ENCODE results near the gene BICD1. TPM values are rescaled to one million over a fixed set of nuclear protein-coding genes. Genes with fewer than 3 reads are reported as not detected.

BICD1 gene
- total and polyA plus RNA-seq, 4 donors: 0.46 to 3.4 (median 1.1) TPM

DNA sequence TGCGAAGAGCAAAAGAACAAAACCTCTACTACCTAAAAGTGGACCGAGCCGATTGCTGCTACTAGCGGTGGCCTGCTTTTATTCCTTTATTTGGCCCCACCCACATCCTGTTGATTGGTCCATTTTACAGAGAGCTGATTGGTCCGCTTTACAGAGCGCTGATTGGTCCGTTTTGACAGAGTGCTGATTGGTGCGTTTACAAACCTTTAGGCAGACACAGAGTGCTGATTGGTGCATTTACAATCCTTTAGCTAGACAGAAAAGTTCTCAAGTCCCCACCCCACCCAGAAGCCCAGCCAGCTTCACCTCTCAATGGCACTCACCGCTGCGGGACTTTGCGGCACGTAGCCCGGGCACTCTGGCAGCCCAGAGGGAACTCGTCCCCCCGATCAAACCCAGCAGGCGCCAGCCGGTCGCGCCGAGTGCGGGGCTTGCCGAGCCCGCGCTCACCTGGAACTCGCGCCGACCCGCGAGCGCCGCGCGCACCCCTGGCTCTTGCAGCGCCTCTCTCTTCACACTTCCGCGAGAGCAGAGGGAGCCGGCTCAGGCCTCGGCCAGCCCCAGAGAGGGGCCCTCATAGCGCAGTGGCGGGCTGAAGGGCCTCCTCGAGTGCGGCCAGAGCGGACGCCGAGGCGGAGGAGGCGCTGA, 284.0 kb downstream of the BICD1 start:
- peak; percentile 29 for TF ChIP-seq SP1 (IDR thresholded peaks at IDR 0.05)
- no peak for TF ChIP-seq JUND (IDR thresholded peaks at IDR 0.05)
- peaks cover 0 to 6% (median 0%) of the 10 kb centered on the region in 4 donors for H3K9me3 ChIP-seq (ENCODE audit: control insufficient read depth in 4 of 4, low read length in 3 of 4)
- DNase-seq (ENCODE audit: low spot score): peak; percentile 42
- no peaks in the 10 kb centered on the region for H3K4me1 ChIP-seq (ENCODE audit: control insufficient read depth in 4 of 4, insufficient read depth in 4 of 4, low read length in 3 of 4)
- WGBS: 34% methylated on average over 47 of the region's 47 CpGs
- no peaks in the 10 kb centered on the region for H3K27me3 ChIP-seq (ENCODE audit: control insufficient read depth in 4 of 4, insufficient read depth in 4 of 4, low read length in 3 of 4)
- peak overlapping the region in 2 of 3 donors; percentile 46 to 53 for H3K4me3 ChIP-seq (ENCODE audit: low read depth in 1 of 3, low read length in 3 of 3)
- no peaks in the 10 kb centered on the region for H3K36me3 ChIP-seq (ENCODE audit: control insufficient read depth in 4 of 4, insufficient read depth in 3 of 4, low read depth in 1 of 4, low read length in 3 of 4)
- no peak overlapping the region for H3K27ac ChIP-seq (ENCODE audit: low read depth in 1 of 2, low read length in 2 of 2)
- H3K9ac ChIP-seq (ENCODE audit: low read depth in 1 of 2, low read length in 2 of 2): no peak overlapping the region

DNA sequence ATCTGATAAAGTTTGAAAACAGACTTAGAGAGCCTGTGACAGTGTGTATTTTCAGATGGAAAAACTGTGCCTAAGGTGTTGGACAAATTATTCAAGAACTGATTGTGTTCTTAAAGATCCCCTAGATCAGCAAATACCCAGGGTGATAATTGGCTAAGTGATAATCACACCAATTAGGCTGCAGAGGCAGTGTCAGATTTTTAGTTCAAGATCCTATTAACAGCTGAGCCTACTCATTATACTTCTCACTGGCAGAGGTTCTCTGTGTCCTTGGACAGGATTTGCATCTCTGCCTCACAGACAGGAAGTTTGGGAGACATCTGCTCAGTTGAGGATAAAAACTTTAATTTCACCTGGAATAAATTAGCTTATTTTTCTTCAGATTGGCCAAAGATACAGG, 288.4 kb downstream of the BICD1 start:
- Histone ChIP-seq H3K4me3 (ENCODE audit: low read depth in 1 of 3, low read length in 3 of 3) (no peak overlapping the region), H3K9ac (ENCODE audit: low read depth in 1 of 2, low read length in 2 of 2) (no peak overlapping the region), H3K4me1 (ENCODE audit: control insufficient read depth in 4 of 4, insufficient read depth in 4 of 4, low read length in 3 of 4) (peaks cover 0 to 12% (median 5%) of the 10 kb centered on the region in 4 donors), H3K27ac (ENCODE audit: low read depth in 1 of 2, low read length in 2 of 2) (no peak overlapping the region), H3K9me3 (ENCODE audit: control insufficient read depth in 4 of 4, low read length in 3 of 4) (peaks cover 0 to 6% (median 0%) of the 10 kb centered on the region in 4 donors), H3K36me3 (ENCODE audit: control insufficient read depth in 4 of 4, insufficient read depth in 3 of 4, low read depth in 1 of 4, low read length in 3 of 4) (no peaks in the 10 kb centered on the region), H3K27me3 (ENCODE audit: control insufficient read depth in 4 of 4, insufficient read depth in 4 of 4, low read length in 3 of 4) (no peaks in the 10 kb centered on the region)
- TF ChIP-seq FOXA1 (IDR thresholded peaks at IDR 0.05): no peak
- no peak for TF ChIP-seq EGR1 (IDR thresholded peaks at IDR 0.05; ENCODE audit: low read depth in 2 of 2)
- no peak for TF ChIP-seq YY1 (IDR thresholded peaks at IDR 0.05)
- no peak for DNase-seq (ENCODE audit: low spot score)

DNA sequence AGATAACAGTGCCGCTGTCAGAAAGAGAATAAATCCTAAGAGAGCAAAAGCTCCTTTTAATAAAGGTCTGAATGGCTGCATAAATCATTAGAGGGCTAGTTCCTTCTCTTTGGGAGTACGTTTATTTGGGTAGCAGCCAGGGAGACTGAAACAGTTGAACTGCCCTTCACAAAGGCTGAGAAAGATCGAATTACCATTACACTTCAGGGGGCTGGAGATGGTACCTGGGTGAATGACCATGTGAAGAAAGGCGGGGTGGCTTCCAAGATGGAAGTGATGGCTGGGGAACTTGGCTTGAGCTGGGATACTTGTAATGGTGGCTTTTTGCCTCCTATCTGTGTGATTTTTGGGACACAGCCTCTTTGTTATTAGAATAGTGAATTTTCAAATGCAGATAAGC, 291.0 kb downstream of the BICD1 start:
- H3K4me3 ChIP-seq (ENCODE audit: low read depth in 1 of 3, low read length in 3 of 3): no peak overlapping the region
- H3K4me1 ChIP-seq (ENCODE audit: control insufficient read depth in 4 of 4, insufficient read depth in 4 of 4, low read length in 3 of 4): peaks cover 2 to 26% (median 11%) of the 10 kb centered on the region in 4 donors
- TF ChIP-seq SP1 (IDR thresholded peaks at IDR 0.05) (no peak), HNF4G (IDR thresholded peaks at IDR 0.05) (no peak), JUND (IDR thresholded peaks at IDR 0.05) (no peak), FOXA2 (IDR thresholded peaks at IDR 0.05) (no peak), HNF4A (conservative IDR thresholded peaks at IDR 0.05) (no peak), TAF1 (conservative IDR thresholded peaks at IDR 0.05) (no peak), NR2F2 (IDR thresholded peaks at IDR 0.05) (no peak), RXRA (IDR thresholded peaks at IDR 0.05) (no peak), YY1 (IDR thresholded peaks at IDR 0.05) (no peak), RAD21 (IDR thresholded peaks at IDR 0.05) (no peak), FOXA1 (IDR thresholded peaks at IDR 0.05) (no peak)
- TF ChIP-seq, protein P1, sequence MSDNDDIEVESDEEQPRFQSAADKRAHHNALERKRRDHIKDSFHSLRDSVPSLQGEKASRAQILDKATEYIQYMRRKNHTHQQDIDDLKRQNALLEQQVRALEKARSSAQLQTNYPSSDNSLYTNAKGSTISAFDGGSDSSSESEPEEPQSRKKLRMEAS (IDR thresholded peaks at IDR 0.05): no peak
- TF ChIP-seq, protein P2, sequence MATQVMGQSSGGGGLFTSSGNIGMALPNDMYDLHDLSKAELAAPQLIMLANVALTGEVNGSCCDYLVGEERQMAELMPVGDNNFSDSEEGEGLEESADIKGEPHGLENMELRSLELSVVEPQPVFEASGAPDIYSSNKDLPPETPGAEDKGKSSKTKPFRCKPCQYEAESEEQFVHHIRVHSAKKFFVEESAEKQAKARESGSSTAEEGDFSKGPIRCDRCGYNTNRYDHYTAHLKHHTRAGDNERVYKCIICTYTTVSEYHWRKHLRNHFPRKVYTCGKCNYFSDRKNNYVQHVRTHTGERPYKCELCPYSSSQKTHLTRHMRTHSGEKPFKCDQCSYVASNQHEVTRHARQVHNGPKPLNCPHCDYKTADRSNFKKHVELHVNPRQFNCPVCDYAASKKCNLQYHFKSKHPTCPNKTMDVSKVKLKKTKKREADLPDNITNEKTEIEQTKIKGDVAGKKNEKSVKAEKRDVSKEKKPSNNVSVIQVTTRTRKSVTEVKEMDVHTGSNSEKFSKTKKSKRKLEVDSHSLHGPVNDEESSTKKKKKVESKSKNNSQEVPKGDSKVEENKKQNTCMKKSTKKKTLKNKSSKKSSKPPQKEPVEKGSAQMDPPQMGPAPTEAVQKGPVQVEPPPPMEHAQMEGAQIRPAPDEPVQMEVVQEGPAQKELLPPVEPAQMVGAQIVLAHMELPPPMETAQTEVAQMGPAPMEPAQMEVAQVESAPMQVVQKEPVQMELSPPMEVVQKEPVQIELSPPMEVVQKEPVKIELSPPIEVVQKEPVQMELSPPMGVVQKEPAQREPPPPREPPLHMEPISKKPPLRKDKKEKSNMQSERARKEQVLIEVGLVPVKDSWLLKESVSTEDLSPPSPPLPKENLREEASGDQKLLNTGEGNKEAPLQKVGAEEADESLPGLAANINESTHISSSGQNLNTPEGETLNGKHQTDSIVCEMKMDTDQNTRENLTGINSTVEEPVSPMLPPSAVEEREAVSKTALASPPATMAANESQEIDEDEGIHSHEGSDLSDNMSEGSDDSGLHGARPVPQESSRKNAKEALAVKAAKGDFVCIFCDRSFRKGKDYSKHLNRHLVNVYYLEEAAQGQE (IDR thresholded peaks at IDR 0.05): no peak
- TF ChIP-seq, protein P3, sequence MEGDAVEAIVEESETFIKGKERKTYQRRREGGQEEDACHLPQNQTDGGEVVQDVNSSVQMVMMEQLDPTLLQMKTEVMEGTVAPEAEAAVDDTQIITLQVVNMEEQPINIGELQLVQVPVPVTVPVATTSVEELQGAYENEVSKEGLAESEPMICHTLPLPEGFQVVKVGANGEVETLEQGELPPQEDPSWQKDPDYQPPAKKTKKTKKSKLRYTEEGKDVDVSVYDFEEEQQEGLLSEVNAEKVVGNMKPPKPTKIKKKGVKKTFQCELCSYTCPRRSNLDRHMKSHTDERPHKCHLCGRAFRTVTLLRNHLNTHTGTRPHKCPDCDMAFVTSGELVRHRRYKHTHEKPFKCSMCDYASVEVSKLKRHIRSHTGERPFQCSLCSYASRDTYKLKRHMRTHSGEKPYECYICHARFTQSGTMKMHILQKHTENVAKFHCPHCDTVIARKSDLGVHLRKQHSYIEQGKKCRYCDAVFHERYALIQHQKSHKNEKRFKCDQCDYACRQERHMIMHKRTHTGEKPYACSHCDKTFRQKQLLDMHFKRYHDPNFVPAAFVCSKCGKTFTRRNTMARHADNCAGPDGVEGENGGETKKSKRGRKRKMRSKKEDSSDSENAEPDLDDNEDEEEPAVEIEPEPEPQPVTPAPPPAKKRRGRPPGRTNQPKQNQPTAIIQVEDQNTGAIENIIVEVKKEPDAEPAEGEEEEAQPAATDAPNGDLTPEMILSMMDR (IDR thresholded peaks at IDR 0.05; ENCODE audit: low read depth, low read length, missing input control): no peak
- no peak overlapping the region for H3K9ac ChIP-seq (ENCODE audit: low read depth in 1 of 2, low read length in 2 of 2)
- DNase-seq (ENCODE audit: low spot score): no peak
- WGBS: 73% methylated on average over 4 of the region's 4 CpGs
- H3K9me3 ChIP-seq (ENCODE audit: control insufficient read depth in 4 of 4, low read length in 3 of 4): no peaks in the 10 kb centered on the region
- H3K27ac ChIP-seq (ENCODE audit: low read depth in 1 of 2, low read length in 2 of 2): no peak overlapping the region
- no peaks in the 10 kb centered on the region for H3K36me3 ChIP-seq (ENCODE audit: control insufficient read depth in 4 of 4, insufficient read depth in 3 of 4, low read depth in 1 of 4, low read length in 3 of 4)
- H3K27me3 ChIP-seq (ENCODE audit: control insufficient read depth in 4 of 4, insufficient read depth in 4 of 4, low read length in 3 of 4): no peaks in the 10 kb centered on the region
